ENCODE measurements around the gene SNED1.

The SNED1 gene

DNA sequence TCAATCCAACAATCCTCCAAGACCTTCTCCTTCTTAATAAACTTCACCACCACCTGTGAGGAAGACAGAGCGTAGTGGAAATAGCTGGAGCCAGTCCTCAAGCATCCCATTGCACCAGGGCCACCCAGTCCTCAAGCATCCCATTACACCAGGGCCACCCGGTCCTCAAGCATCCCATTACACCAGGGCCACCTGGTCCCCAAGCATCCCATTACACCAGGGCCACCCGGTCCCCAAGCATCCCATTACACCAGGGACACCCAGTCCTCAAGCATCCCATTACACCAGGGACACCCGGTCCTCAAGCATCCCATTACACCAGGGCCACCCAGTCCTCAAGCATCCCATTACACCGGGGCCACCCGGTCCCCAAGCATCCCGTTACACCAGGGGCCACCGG, 116.9 kb downstream of the SNED1 start:
- no peak overlapping the region for H3K4me3 ChIP-seq (ENCODE audit: low read length, poor library complexity, severe bottlenecking)
- H4K20me1 ChIP-seq (ENCODE audit: insufficient read depth, low read length, poor library complexity, severe bottlenecking) = no peaks in the 10 kb centered on the region
- H3K4me1 ChIP-seq (ENCODE audit: insufficient read depth, low read length, poor library complexity, severe bottlenecking) = no peaks in the 10 kb centered on the region
- no peak overlapping the region for H2AFZ ChIP-seq (ENCODE audit: low read length)
- no peak overlapping the region for H3K4me2 ChIP-seq (ENCODE audit: low read depth, low read length, poor library complexity, severe bottlenecking)
- H3K9me3 ChIP-seq (ENCODE audit: insufficient read depth, low read depth, low read length) = no peaks in the 10 kb centered on the region
- H3K27me3 ChIP-seq (ENCODE audit: insufficient read depth, low read length, poor library complexity, severe bottlenecking) = no peaks in the 10 kb centered on the region
- no peaks in the 10 kb centered on the region for H3F3A ChIP-seq (ENCODE audit: low read depth)
- no peak overlapping the region for H3K9ac ChIP-seq (ENCODE audit: low read depth, low read length, poor library complexity, severe bottlenecking)
- no peaks in the 10 kb centered on the region for H3K9me2 ChIP-seq (replicated peaks; ENCODE audit: low read depth, low read length)
- TF ChIP-seq, protein P1, sequence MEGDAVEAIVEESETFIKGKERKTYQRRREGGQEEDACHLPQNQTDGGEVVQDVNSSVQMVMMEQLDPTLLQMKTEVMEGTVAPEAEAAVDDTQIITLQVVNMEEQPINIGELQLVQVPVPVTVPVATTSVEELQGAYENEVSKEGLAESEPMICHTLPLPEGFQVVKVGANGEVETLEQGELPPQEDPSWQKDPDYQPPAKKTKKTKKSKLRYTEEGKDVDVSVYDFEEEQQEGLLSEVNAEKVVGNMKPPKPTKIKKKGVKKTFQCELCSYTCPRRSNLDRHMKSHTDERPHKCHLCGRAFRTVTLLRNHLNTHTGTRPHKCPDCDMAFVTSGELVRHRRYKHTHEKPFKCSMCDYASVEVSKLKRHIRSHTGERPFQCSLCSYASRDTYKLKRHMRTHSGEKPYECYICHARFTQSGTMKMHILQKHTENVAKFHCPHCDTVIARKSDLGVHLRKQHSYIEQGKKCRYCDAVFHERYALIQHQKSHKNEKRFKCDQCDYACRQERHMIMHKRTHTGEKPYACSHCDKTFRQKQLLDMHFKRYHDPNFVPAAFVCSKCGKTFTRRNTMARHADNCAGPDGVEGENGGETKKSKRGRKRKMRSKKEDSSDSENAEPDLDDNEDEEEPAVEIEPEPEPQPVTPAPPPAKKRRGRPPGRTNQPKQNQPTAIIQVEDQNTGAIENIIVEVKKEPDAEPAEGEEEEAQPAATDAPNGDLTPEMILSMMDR (conservative IDR thresholded peaks at IDR 0.05; ENCODE audit: low read length) = no peak
- no peak for TF ChIP-seq EZH2phosphoT487 (IDR thresholded peaks at IDR 0.05; ENCODE audit: borderline replicate concordance)
- H3K36me3 ChIP-seq (ENCODE audit: insufficient read depth, low read length) = peaks cover 25% of the 10 kb centered on the region; the same call in 1 of the 2 replicates
- H3K79me2 ChIP-seq (ENCODE audit: insufficient read depth, low read length) = no peaks in the 10 kb centered on the region

DNA sequence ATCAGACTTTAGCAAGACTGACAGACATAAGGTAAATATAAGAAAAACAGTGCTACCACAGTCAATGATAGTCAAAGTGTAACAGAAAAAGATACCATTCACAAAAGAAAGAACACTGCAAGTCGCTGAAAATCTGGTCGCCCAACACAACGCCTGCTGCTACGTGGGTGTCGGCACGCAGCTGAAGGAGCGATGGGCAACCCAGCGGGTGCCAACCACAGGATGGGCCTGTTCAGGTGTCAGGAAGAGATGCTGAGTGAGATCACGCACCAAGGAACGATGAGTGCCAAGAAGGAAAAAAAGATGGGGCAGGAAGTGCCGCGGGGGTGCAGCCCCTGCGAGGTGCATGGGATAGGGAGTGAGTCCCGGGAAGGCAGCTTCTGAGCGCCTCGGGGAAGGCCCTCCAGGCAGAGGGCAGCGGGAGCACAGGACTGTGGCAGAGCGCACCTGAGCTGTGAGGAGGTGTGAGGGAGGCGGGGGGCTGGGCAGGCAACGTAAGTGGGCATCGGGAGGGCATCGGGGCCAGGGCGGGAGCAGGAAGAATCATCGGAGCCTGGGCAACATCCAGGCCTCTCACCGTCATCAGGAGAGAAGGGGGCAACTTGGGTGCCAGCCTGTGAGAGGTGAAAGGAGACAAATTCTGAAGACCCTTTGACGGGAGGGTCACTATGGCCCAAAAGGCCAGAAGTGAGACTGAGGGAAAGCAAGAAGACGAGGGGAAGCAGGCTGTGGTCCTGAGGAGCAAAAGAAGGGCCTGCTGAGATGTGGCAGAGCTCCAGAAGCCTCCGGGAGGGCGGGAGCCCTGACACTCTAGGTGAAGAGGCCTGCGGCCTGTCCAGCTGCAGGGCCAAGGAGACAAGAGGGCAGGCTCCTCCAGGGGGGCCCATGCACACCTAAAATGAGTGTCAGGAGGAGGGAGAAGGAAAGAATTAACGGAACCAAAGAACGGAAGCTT, 118.5 kb downstream of the SNED1 start:
- Histone ChIP-seq H3K4me1 (ENCODE audit: insufficient read depth, low read length, poor library complexity, severe bottlenecking) (no peaks in the 10 kb centered on the region), H3K4me2 (ENCODE audit: low read depth, low read length, poor library complexity, severe bottlenecking) (no peak overlapping the region), H3K27me3 (ENCODE audit: insufficient read depth, low read length, poor library complexity, severe bottlenecking) (no peaks in the 10 kb centered on the region), H3K9me2 (replicated peaks; ENCODE audit: low read depth, low read length) (no peaks in the 10 kb centered on the region), H3F3A (ENCODE audit: low read depth) (no peaks in the 10 kb centered on the region), H3K36me3 (ENCODE audit: insufficient read depth, low read length) (peaks cover 32% of the 10 kb centered on the region; the same call in 1 of the 2 replicates), H3K9ac (ENCODE audit: low read depth, low read length, poor library complexity, severe bottlenecking) (no peak overlapping the region), H3K79me2 (ENCODE audit: insufficient read depth, low read length) (no peaks in the 10 kb centered on the region), H4K20me1 (ENCODE audit: insufficient read depth, low read length, poor library complexity, severe bottlenecking) (no peaks in the 10 kb centered on the region), H3K9me3 (ENCODE audit: insufficient read depth, low read depth, low read length) (no peaks in the 10 kb centered on the region), H2AFZ (ENCODE audit: low read length) (no peak overlapping the region), H3K4me3 (ENCODE audit: low read length, poor library complexity, severe bottlenecking) (no peak overlapping the region)
- no peak for TF ChIP-seq EZH2phosphoT487 (IDR thresholded peaks at IDR 0.05; ENCODE audit: borderline replicate concordance)
- TF ChIP-seq, protein P1 (conservative IDR thresholded peaks at IDR 0.05; ENCODE audit: low read length) = no peak

DNA sequence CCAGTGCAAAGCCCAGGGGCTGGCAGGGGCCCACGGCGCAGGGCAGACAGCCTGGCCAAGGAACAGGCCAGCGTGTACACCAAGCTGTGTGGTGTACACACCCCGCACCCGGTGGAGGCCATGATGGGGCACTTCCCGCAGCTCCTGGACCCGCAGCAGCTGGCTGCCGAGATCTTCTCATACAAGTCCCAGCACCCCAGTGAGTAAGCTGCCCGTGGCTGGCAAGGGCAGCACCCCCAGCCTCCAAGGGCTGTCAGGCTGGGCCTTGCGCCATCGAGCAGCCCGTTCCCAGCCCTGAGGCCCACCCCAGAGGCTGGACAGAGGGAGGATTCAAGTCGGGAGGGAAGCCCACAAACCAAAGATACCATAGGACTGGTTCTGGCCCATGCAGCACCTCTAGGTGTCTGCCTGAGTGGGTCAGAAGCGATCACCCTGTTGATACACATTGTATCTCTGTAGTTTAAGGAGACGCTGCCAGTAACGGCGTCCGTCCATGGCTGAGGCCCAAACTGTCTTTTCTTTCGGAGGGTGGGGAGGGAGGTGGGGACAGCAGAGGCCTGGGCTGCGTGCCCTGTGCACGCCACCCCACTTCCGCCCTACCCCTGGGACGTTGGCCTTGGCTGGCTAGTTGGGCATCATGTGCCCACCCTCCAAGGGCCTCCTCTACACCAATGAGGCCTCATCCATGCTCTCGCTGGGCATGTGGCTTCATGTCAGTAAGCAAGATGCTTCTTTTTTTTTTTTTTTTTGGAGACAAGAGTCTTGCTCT, 120.5 kb downstream of the SNED1 start:
- no peaks in the 10 kb centered on the region for H4K20me1 ChIP-seq (ENCODE audit: insufficient read depth, low read length, poor library complexity, severe bottlenecking)
- H3K79me2 ChIP-seq (ENCODE audit: insufficient read depth, low read length) = no peaks in the 10 kb centered on the region
- H3K9me3 ChIP-seq (ENCODE audit: insufficient read depth, low read depth, low read length) = no peaks in the 10 kb centered on the region
- no peak overlapping the region for H3K9ac ChIP-seq (ENCODE audit: low read depth, low read length, poor library complexity, severe bottlenecking)
- H3K4me2 ChIP-seq (ENCODE audit: low read depth, low read length, poor library complexity, severe bottlenecking) = no peak overlapping the region
- H2AFZ ChIP-seq (ENCODE audit: low read length) = no peak overlapping the region
- H3K36me3 ChIP-seq (ENCODE audit: insufficient read depth, low read length) = peaks cover 33% of the 10 kb centered on the region; the same call in 1 of the 2 replicates
- TF ChIP-seq, protein P1 (conservative IDR thresholded peaks at IDR 0.05; ENCODE audit: low read length) = no peak
- TF ChIP-seq EZH2phosphoT487 (IDR thresholded peaks at IDR 0.05; ENCODE audit: borderline replicate concordance) = no peak
- no peaks in the 10 kb centered on the region for H3F3A ChIP-seq (ENCODE audit: low read depth)
- H3K27me3 ChIP-seq (ENCODE audit: insufficient read depth, low read length, poor library complexity, severe bottlenecking) = no peaks in the 10 kb centered on the region
- no peak overlapping the region for H3K4me3 ChIP-seq (ENCODE audit: low read length, poor library complexity, severe bottlenecking)
- H3K9me2 ChIP-seq (replicated peaks; ENCODE audit: low read depth, low read length) = no peaks in the 10 kb centered on the region
- no peaks in the 10 kb centered on the region for H3K4me1 ChIP-seq (ENCODE audit: insufficient read depth, low read length, poor library complexity, severe bottlenecking)

Data from Loucy (cell line).